ENCODE measurements around the gene FNIP2.
"Not testable (repeated sequence)": the region's sequence is repeated elsewhere in the genome, so short reads cannot be mapped to it uniquely, and the experiment has no call there.

The FNIP2 gene

DNA sequence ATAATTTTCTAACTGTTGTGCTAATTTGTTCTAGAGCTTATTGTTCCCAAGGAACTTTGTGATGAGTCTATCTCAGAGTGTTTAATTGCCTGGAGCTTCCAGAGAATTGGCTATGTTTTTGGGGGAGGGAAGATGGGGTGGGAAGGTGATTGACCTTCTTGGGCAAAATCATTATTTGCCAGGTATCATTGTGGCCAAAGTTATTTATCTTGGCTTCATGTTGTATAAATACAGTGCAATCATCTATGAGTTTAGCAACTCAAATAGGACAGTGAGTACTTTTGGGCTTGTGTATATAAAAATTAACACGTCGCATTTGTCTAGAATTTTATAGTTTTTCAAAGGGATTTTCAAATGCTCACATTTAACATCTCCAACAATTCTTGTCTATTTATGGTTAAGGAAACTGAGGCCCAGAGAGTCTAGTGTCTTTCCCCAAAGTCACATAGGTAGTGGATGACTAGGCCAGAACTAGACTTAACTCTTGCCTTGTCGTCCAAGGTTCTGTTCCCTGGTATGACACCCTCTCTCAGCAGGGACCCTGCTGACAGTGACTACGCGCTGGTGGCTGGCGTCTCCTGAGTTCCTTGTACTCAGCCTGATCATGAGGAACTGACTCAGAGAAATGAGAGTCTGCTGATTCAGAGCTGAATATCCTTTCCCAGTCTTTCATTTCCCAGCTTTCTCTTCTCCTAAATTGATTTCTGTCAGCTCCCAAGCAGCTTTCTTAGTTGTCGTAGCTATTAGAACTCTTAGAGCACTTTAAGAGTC lies 27.7 kb downstream of the FNIP2 start:
- no peak for DNase-seq

DNA sequence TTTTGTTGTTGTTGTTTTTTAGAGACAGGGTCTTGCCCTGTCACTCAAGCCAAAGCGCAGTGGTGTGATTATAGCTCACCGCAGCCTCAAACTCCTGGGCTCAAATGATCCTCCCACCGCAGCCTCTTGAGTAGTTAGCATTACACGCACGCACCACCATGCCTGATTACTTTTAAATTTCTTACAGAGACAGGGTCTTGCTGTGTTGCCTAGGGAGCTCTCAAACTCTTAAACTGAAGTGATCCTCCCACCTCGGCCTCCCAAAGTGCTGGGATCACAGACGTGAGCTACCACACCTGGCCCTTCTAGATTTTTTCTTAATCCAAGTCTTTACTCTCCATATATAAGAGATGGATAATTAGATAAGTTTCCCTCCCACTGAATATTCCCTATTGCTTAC lies 29.2 kb downstream of the FNIP2 start:
- DNase-seq, result no peak

GRCh38 chr4:158799013-158799770 lies 30.4 kb downstream of the FNIP2 start:
- no peak for DNase-seq

GRCh38 chr4:158799856-158800255 lies 31.0 kb downstream of the FNIP2 start:
- DNase-seq, result no peak

DNA sequence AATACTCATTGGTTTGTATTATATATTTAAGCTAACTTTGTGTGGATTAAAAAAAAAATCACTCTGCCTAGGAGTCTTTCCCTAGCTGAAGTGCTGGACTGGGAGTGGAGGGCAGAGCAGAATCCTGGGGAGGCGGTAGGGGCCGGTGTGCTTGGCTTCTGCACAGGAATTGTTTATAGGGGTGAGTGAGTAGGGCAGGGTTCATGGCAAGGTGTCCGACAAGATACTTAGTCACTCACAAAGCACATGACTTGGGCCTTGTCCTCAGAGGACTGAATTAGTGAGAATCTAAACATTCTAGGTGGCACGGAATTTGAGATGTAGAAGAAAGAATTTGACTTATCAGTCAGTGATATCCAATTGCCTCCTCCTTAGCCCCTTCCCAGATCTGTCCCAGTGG lies 32.2 kb downstream of the FNIP2 start:
- DNase-seq, result no peak

- no peak for DNase-seq
These were observed 32.9 kb downstream of the FNIP2 start for GRCh38 chr4:158801677-158802076.

- DNase-seq, result no peak
These were observed 34.1 kb downstream of the FNIP2 start for GRCh38 chr4:158802914-158803313.

- DNase-seq, result no peak
These were observed 37.0 kb downstream of the FNIP2 start for GRCh38 chr4:158805635-158806471.

DNA sequence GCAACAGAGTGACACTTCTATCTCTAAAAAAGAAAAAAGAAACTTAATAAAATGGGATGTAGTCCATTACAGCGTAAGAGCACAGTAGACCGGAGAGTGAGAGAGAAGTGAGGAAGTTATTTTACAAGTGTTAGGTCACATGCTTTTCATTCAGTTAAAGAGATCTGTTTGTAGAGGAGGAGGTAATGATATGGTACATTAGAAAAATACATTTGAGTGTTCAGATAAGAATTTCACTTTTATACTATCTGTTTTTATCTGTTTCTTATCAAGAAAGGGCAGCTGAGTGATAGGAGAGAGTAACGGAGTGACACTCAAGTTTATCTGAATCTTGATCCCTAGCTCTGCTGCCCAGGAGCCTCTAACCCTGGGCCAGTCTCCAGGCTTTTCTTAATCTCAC lies 38.9 kb downstream of the FNIP2 start:
- no peak for DNase-seq

- no peak for DNase-seq
These were observed 39.6 kb downstream of the FNIP2 start for GRCh38 chr4:158808399-158808798.

- DNase-seq, result not testable (repeated sequence)
These were observed 40.4 kb downstream of the FNIP2 start for GRCh38 chr4:158809208-158809607.

GRCh38 chr4:158809611-158810486 lies 41.0 kb downstream of the FNIP2 start:
- DNase-seq, result no peak

- no peak for DNase-seq
These were observed 41.8 kb downstream of the FNIP2 start for GRCh38 chr4:158810487-158811215.

GRCh38 chr4:158811216-158811540 lies 42.4 kb downstream of the FNIP2 start:
- no peak for DNase-seq

DNA sequence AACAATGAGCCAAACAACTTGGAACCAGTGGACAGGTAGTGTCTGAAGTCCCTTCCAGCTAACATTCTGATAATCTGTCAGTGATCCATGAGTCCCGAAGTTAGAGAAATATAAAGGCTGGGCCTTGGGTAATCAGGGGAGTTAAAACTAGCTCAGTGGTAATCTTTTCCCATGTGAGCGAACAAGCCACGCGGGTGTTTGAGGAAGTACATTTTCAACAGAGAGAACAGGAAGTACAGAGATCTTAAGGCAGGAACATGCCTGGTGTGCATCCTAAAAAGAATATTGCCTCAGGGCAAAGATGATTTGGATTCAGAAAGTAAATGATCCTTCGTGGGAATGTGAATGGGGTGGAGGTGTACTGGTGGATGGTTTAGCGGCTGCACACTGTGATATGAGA lies 42.9 kb downstream of the FNIP2 start:
- DNase-seq, result no peak

GRCh38 chr4:158812133-158812532 lies 43.3 kb downstream of the FNIP2 start:
- no peak for DNase-seq

DNA sequence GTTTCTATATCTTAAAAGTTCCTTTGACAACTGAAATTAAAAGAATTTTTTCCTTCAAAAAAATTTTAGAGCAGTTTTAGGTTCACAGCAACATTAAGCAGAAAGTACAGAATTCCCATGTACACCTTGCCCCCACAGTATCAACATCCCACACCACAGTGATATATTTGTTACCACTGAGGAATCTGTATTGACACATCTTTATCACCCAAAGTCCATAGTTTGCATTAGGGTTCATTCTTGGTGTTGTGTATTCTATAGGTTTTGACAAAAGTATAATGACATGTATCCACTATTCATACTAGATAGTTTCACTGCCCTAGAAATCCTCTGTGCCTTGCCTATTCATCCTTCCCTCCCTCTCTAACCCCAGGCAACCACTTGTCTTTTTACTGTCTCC lies 43.7 kb downstream of the FNIP2 start:
- DNase-seq, result no peak

GRCh38 chr4:158813113-158813512 lies 44.3 kb downstream of the FNIP2 start:
- no peak for DNase-seq

DNA sequence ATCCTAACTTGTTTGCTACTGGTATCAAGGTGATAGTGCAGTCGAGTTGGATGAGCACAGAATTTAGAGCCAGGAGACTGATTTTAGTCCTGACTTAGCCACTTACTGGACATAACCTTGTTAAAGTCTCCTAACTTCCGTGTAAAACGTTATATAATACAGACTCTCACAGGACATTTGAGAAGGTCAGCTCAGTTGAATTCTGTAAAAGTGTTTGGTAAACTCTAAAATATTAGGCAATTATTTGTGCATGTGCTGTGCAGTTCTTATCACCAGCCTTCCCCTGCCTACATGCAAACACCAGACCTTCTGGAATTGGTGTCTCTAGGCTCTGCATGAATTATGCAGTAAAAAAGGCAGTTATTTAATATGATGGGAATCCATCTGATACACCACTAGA lies 45.4 kb downstream of the FNIP2 start:
- no peak for DNase-seq

- DNase-seq, result no peak
These were observed 46.0 kb downstream of the FNIP2 start for GRCh38 chr4:158814636-158815330.

DNA sequence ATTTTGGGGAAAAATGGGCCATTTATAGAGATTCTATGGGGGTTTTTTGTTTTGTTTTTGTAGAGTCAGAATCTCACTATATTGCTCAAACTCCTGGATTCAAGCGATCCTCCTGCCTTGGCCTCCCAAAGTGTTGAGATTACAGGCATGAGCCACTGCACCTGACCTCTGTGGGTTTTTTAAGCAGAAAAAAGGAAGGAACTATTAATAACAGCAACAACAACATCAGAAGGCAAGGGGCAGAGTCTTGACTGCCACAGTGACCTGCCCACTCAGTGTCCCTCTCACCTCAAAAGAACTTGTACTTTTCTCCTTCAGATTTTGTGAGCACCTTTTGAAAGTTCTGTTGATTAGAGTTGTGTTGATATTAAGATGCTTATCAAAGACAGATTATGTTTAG lies 48.1 kb downstream of the FNIP2 start:
- DNase-seq, result no peak
